DOHH2 (cell line): Measurements from ENCODE around the gene S100PBP.

ENCODE experiments used
- CTCF ChIP-seq: fragments of 200-600 bp; sonication (generic); IDR thresholded peaks from one replicate; pipeline ENCODE4 v1.5.1; 2014; ENCODE audit warnings: antibody characterized with exemption, mild to moderate bottlenecking, low read depth, low read length; ENCODE audit not compliant: poor library complexity, severe bottlenecking
- EZH2phosphoT487 ChIP-seq: fragments of 200-600 bp; sonication (generic); IDR thresholded peaks from 2 replicates; pipeline ENCODE4 v1.6.1; 2017; ENCODE audit warnings: borderline replicate concordance, mild to moderate bottlenecking, antibody characterized with exemption, low read length, moderate library complexity, mixed read lengths

DNA sequence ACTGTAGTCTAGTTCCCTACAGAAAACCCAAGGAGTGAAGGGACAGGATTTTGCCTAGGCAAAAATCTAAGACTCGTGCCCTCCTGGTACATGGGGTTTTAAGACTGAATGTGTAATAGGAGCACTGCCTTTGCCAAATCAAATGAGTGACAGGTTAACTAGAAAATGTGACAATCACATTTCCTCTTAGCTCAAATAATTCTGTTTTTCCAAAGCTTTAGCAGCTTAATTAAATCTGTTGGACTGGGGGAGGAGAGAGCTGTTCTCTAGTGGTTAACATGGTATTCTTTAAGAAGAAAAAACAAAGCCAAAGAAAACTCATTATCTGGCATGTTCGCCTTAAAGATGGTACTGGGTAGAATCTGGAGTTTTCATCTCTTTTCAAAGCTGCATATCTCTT is 40.7 kb downstream of the S100PBP start:
- TF ChIP-seq CTCF = no peak
- TF ChIP-seq EZH2phosphoT487 = no peak
